AG08395 (cell line): Measurements from ENCODE around the gene KMT2B.
"Not testable (repeated sequence)": the region's sequence is repeated elsewhere in the genome, so short reads cannot be mapped to it uniquely, and the experiment has no call there.

Source experiments
- DNase-seq: peaks from one replicate; pipeline ENCODE4 v3.0.0; 2012; ENCODE audit warnings: mixed read lengths, low spot score

Gene KMT2B

GRCh38 chr19:35756377-35757230 is 38.8 kb downstream of the KMT2B start, which contains the start of gene HSPB6:
Gene HSPB6 (minus strand): TSS chr19:35757029. CDS start chr19:35757008, 21 bp downstream.
- peak; percentile 50 for DNase-seq

GRCh38 chr19:35757231-35757748 is 39.5 kb downstream of the KMT2B start:
- peak; percentile 61 for DNase-seq

GRCh38 chr19:35757749-35758608 is 40.2 kb downstream of the KMT2B start, which contains the start of gene PROSER3:
Gene PROSER3 (plus strand): TSS chr19:35758176. CDS start chr19:35758216, 40 bp downstream.
- peak; percentile 99 for DNase-seq

- no peak for DNase-seq
These were observed 41.9 kb downstream of the KMT2B start for GRCh38 chr19:35759697-35760096.

- DNase-seq = no peak
These were observed 43.0 kb downstream of the KMT2B start for GRCh38 chr19:35760711-35761349.

GRCh38 chr19:35764432-35765315 is 46.9 kb downstream of the KMT2B start:
- DNase-seq = no peak

GRCh38 chr19:35766571-35767104 is 48.8 kb downstream of the KMT2B start:
- DNase-seq = no peak

- DNase-seq = no peak
These were observed 49.7 kb downstream of the KMT2B start for GRCh38 chr19:35767288-35768081.

- no peak for DNase-seq
These were observed 50.2 kb downstream of the KMT2B start for GRCh38 chr19:35768082-35768421.

- not testable (repeated sequence) for DNase-seq
These were observed 54.6 kb downstream of the KMT2B start for GRCh38 chr19:35772362-35772761.

GRCh38 chr19:35773020-35773806 is 55.4 kb downstream of the KMT2B start:
- DNase-seq = no peak

- no peak for DNase-seq
These were observed 56.7 kb downstream of the KMT2B start for GRCh38 chr19:35774274-35775045.

- no peak for DNase-seq
These were observed 57.2 kb downstream of the KMT2B start for GRCh38 chr19:35775046-35775297.

GRCh38 chr19:35775298-35776101 is 57.7 kb downstream of the KMT2B start, which contains the start of gene ARHGAP33:
Gene ARHGAP33 (plus strand): TSS chr19:35775564. CDS start chr19:35775659, 95 bp downstream.
- DNase-seq = peak; percentile 99

GRCh38 chr19:35776102-35776788 is 58.4 kb downstream of the KMT2B start:
- DNase-seq = no peak

GRCh38 chr19:35777086-35777841 is 59.5 kb downstream of the KMT2B start:
- DNase-seq = no peak
